Raji (cell line): ENCODE data around the gene DYRK1A.

ENCODE experiments used
- POLR2A ChIP-seq: IDR thresholded peaks from 2 replicates; pipeline ENCODE4 v1.6.1; 2011; ENCODE audit warnings: low read depth, low read length, control low read depth; ENCODE audit not compliant: insufficient read depth

DYRK1A gene

DNA sequence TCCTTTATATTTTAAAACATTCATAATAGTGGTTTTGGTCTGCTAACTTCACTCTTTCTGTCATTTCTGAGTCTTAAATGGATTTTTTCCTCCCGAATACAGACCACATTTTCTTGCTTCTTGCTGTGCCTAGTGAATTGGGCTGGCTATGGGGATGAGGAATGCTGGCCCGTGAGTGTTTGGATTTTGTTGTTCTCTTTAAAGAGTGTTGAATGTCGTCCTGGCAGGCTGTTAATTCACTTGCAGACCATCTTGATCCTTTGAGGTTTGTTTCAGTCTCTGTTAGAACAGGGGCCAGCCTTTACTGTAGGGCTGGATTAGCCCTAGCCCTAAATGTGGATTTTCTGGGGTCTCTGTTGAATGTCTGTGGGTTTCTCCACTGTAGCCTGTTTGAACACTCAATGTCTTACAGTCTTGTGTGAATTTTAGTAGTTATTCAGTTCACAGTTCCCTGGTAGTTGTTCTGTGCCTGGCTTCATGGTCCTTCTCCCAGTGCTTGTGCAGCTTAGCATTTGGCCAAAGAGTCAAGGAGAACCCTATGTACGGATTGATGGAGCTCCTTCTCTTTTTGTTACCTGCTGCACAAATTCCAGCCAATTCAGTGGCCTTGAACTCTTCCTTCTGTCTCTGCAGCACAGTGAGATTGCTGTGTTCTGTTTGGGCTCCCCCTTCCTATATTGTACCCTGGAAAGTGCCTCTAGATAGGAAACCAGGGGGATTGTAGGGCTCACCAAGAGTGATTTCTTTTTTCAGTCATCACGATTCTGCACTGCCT, 95.7 kb downstream of the DYRK1A start:
- no peak for TF ChIP-seq POLR2A

GRCh38 chr21:37463083-37463801, 96.7 kb downstream of the DYRK1A start:
- no peak for TF ChIP-seq POLR2A

- no peak for TF ChIP-seq POLR2A
These were observed 100.5 kb downstream of the DYRK1A start for GRCh38 chr21:37467082-37467481.

GRCh38 chr21:37468909-37469308, 102.3 kb downstream of the DYRK1A start:
- TF ChIP-seq POLR2A: no peak

- TF ChIP-seq POLR2A: no peak
These were observed 102.9 kb downstream of the DYRK1A start for GRCh38 chr21:37469441-37469840.

DNA sequence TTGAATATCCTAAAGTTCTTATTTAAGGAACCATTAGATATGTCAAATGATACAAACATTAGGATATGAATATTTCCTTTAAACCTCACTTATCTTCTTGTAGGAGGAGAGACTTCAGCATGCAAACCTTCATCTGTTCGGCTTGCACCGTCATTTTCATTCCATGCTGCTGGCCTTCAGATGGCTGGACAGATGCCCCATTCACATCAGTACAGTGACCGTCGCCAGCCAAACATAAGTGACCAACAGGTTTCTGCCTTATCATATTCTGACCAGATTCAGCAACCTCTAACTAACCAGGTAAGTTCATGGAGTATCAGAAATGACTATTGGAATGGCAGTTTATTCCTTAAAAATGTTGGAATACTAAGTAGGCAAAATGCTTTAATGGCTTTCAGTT, 106.0 kb downstream of the DYRK1A start:
- no peak for TF ChIP-seq POLR2A

GRCh38 chr21:37473491-37473890, 106.9 kb downstream of the DYRK1A start:
- TF ChIP-seq POLR2A: no peak

DNA sequence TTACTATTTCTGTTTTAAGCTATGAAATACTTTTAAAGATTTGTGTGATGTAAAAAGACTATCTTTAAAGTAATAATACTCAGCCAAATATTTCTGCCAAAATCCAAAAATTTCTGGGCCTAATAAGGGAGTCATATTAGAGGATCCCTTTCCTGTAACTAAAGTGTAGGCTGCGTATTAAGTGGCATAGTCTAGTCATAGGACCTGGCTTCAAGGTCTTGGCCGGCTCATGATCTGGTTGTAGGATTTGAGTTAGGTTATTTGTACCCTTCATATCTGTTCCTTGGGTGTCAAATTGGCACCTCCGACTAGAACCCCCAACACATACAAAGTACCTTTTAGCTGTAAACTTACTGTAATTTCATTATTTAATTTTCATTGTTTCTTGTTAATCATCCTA, 107.8 kb downstream of the DYRK1A start:
- no peak for TF ChIP-seq POLR2A

- no peak for TF ChIP-seq POLR2A
These were observed 108.8 kb downstream of the DYRK1A start for GRCh38 chr21:37475186-37475868.

GRCh38 chr21:37478794-37479193, 112.2 kb downstream of the DYRK1A start:
- no peak for TF ChIP-seq POLR2A

- no peak for TF ChIP-seq POLR2A
These were observed 117.2 kb downstream of the DYRK1A start for GRCh38 chr21:37483776-37484175.

- no peak for TF ChIP-seq POLR2A
These were observed 118.2 kb downstream of the DYRK1A start for GRCh38 chr21:37484535-37485474.

DNA sequence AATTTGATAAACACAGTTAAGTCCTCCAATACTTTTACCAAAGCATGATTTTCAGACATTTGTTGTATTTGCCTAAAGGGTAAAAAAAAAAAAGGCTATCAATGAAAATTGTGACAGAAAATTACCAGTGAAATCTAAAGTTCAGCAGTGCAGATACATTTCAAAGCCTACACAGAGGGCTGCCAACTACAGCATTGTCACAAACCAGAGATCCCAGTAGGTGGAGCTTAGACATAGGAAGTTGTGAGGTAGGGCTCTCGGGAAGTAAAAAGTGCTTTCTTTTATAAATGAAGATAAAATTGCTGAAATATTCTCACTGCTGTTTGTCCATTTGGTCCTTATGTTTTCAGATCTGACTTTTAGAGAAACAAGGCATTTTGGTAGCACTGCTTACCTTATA, 123.0 kb downstream of the DYRK1A start:
- TF ChIP-seq POLR2A: no peak

- no peak for TF ChIP-seq POLR2A
These were observed 123.5 kb downstream of the DYRK1A start for GRCh38 chr21:37490084-37490483.

GRCh38 chr21:37496972-37497371, 130.4 kb downstream of the DYRK1A start:
- TF ChIP-seq POLR2A: no peak
